ENCODE measurements around the gene MAGIX. TPM values are rescaled to one million over a fixed set of nuclear protein-coding genes. Genes with fewer than 3 reads are reported as not detected.

Gene MAGIX
- total RNA-seq, 1 experiment from 2014 or later = 1.9 TPM

- no peak overlapping the region for H3K23ac ChIP-seq (ENCODE audit: insufficient read length, low read depth, low read length)
- Mint-ChIP-seq H3K27ac (no peak overlapping the region), H3K4me3 (no peak overlapping the region), H3K4me1 (peaks cover 4 to 13% of the 10 kb centered on the region in 2 experiments), H3K27me3 (ENCODE audit: low read depth) (peaks cover 29% of the 10 kb centered on the region), H3K36me3 (ENCODE audit: insufficient read depth in 1 of 3, low read depth in 3 of 3) (peaks cover 0 to 4% (median 2%) of the 10 kb centered on the region in 3 experiments; a peak in 2 of 7 replicates), H3K9me3 (peaks cover 59 to 69% of the 10 kb centered on the region in 2 experiments)
- no peaks in the 10 kb centered on the region for H3K79me1 ChIP-seq (ENCODE audit: insufficient read depth, low read depth, low read length, poor library complexity, severe bottlenecking)
- H3K79me2 ChIP-seq (ENCODE audit: insufficient read depth, low read length) = no peaks in the 10 kb centered on the region
- no peak overlapping the region for H3T11ph ChIP-seq (ENCODE audit: low read length)
- DNase-seq = no peak
- no peak overlapping the region for H2AK5ac ChIP-seq (ENCODE audit: insufficient read length, low read length)
- H2BK15ac ChIP-seq (ENCODE audit: low read depth, low read length) = no peak overlapping the region
- H3K4ac ChIP-seq (ENCODE audit: low read depth, low read length) = no peak overlapping the region
- no peak overlapping the region for H2BK20ac ChIP-seq (ENCODE audit: low read depth, low read length, poor library complexity, severe bottlenecking)
- no peak overlapping the region for H2BK120ac ChIP-seq (ENCODE audit: low read depth, low read length, poor library complexity, severe bottlenecking)
- peaks cover 16% of the 10 kb centered on the region for H3K9me3 ChIP-seq (ENCODE audit: control insufficient read depth, low read depth, low read length)
- H3K27me3 ChIP-seq (ENCODE audit: insufficient read depth, low read length) = no peaks in the 10 kb centered on the region; the same call in 1 of the 2 replicates
- H3K14ac ChIP-seq (ENCODE audit: insufficient read depth, low read length) = no peak overlapping the region
- no peak overlapping the region for H3K4me2 ChIP-seq (ENCODE audit: insufficient read depth, insufficient read length, low read length)
- H3K23me2 ChIP-seq (ENCODE audit: insufficient read length, low read depth, low read length, poor library complexity, severe bottlenecking) = peaks cover 2% of the 10 kb centered on the region
- H4K8ac ChIP-seq (replicated peaks; ENCODE audit: insufficient read length, low read depth, low read length) = no peak overlapping the region
- no peak overlapping the region for H3K56ac ChIP-seq (ENCODE audit: insufficient read length, low read depth, low read length)
- H2AFZ ChIP-seq (ENCODE audit: low read length) = no peak overlapping the region
- H3K9ac ChIP-seq (ENCODE audit: extremely low read depth, insufficient read length, low read length) = no peak overlapping the region
- no peak overlapping the region for H4K91ac ChIP-seq (ENCODE audit: insufficient read length, low read depth, low read length)
- no peaks in the 10 kb centered on the region for H4K20me1 ChIP-seq (ENCODE audit: control insufficient read depth, insufficient read depth, insufficient read length)
- H3K27ac ChIP-seq (ENCODE audit: insufficient read length, low read depth, low read length) = no peak overlapping the region
- no CpG with 5 or more reads among the region's 2 CpGs for WGBS (ENCODE audit: extremely low coverage, insufficient read length, low lambda C conversion rate)
- H3K4me1 ChIP-seq (ENCODE audit: insufficient read depth, low read length) = no peaks in the 10 kb centered on the region
- H2BK5ac ChIP-seq (ENCODE audit: insufficient read length, low read length) = no peak overlapping the region
- no peak for TF ChIP-seq CTCF (conservative IDR thresholded peaks at IDR 0.05)
- no peak overlapping the region for H3K18ac ChIP-seq (ENCODE audit: insufficient read length, low read depth, low read length)
- no peak overlapping the region for H4K5ac ChIP-seq (ENCODE audit: insufficient read length, low read depth, low read length)
- no peak overlapping the region for H2BK12ac ChIP-seq (ENCODE audit: insufficient read length, low read depth, low read length)
These were observed 1.6 kb upstream of the MAGIX start for GRCh38 chrX:49160908-49161307.

Measured in H9 (cell line).